ENCODE data around the gene SMPD1. TPM values are rescaled to one million over a fixed set of nuclear protein-coding genes. Genes with fewer than 3 reads are reported as not detected.

Gene SMPD1
- total RNA-seq = 60.6 TPM
- long read RNA-seq, partial matches to known transcripts = 7 of 16 reads
- long read RNA-seq, other reads (novel, unspliced or antisense) = 5 of 16 reads

DNA sequence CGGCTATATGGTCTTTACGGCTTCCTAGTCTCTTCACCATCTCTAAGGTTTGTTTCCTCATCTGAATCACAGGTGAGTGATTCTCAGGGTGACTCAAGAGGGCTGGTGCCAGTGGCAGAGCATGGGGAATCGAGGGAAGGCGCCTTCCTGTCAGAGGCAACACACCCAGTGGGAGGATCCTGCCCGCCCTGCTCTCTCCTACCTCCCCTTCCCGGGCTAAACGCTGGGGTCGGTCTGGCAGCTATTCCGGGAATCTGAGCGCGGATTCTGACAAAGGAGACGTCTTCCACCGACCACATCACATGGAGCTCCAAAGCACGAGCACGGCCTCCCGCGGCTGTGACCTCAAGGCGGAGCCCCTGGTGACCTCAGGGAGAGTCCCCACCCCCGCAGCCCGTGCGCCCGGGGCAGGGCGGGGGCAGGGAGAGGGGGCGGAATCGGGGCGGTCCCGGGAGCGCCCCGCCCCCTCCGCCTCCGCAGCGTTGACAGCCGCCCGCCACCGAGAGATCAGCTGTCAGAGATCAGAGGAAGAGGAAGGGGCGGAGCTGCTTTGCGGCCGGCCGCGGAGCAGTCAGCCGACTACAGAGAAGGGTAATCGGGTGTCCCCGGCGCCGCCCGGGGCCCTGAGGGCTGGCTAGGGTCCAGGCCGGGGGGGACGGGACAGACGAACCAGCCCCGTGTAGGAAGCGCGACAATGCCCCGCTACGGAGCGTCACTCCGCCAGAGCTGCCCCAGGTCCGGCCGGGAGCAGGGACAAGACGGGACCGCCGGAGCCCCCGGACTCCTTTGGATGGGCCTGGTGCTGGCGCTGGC, at the start of gene SMPD1:
Gene SMPD1 (plus strand): TSS at position 570 of the 813 bp plus-strand sequence. CDS start 125 bp downstream, at position 695.
- intact Hi-C loops (cut with DNase I) = loop anchor here (1.0 to 10.0 kb wide), 4 partner anchors 29 to 295 kb away; partner anchors contain the start of genes APBB1, ILK, MRPL17 and RRP8
- DNase-seq (ENCODE audit: missing footprints) (peak; percentile 98), ATAC-seq (peak; percentile 99)

DNA sequence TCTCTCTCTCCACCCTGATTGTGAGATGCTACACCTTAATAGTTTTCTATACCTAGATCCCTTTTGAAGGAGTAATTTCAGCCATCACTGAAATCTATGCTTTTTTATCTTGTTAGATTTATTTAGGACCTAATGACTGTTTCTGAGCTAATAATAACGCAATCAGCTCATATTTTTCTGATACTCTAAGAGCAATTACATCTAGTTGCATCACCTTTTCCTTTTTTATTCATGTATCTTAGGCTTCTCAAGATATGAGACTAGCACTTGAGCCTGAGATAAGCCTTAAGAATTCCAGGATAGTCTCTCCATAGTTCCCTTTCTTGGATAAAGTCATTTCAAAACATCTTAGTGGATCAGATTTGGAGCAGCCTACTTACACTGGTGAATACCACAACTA, 44.9 kb upstream of the SMPD1 start:
- DNase-seq (ENCODE audit: missing footprints) = no peak
- intact Hi-C loops (cut with DNase I) = no loop called here

DNA sequence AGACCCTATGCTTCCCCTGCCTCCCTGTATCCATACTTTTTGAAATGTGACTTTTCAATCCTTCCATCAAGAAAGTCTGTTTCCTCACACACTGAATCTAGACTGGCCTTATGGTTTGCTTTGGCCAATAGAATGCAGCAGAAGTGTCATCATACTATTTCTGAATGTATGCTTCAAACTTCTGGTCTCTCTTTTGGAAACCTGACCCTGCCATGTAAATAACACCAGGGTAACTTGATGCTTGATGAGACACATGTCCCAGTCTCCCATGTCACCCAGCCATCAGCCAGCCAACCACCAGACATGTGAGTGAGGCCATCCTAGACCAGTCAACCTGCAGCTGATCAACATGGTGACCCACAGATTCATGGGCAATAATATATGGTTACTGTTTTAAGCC, 40.2 kb upstream of the SMPD1 start:
- intact Hi-C loops (cut with DNase I) = loop anchor here (5.0 kb wide), 2 partner anchors 33 to 98 kb away; no protein-coding TSS in a partner anchor
- DNase-seq (ENCODE audit: missing footprints) (no peak), ATAC-seq (no peak)

More for the DNA sequence above, 44.9 kb upstream of the SMPD1 start:
- no peak for ATAC-seq

DNA sequence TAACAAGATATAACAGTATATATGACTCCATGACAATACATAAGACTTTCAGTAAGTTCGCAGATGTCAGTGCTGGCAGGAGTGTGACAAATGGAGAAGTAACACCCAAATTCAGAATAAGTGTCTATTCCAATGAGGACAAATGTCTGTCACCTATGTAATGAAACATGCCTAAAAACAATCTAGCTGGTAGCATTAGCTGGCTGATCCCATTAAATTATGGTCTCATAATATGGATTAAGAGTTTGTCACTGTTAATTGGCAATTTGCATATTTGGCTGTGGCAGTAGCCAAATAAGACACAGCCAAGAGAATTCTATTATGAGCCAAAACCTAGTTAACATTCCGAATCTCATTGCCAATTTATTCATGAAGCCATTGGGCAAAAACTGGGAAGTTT, 39.8 kb upstream of the SMPD1 start:
- ATAC-seq (no peak), DNase-seq (ENCODE audit: missing footprints) (no peak)
- intact Hi-C loops (cut with DNase I) = loop anchor here (5.0 kb wide), 2 partner anchors 33 to 98 kb away; no protein-coding TSS in a partner anchor

DNA sequence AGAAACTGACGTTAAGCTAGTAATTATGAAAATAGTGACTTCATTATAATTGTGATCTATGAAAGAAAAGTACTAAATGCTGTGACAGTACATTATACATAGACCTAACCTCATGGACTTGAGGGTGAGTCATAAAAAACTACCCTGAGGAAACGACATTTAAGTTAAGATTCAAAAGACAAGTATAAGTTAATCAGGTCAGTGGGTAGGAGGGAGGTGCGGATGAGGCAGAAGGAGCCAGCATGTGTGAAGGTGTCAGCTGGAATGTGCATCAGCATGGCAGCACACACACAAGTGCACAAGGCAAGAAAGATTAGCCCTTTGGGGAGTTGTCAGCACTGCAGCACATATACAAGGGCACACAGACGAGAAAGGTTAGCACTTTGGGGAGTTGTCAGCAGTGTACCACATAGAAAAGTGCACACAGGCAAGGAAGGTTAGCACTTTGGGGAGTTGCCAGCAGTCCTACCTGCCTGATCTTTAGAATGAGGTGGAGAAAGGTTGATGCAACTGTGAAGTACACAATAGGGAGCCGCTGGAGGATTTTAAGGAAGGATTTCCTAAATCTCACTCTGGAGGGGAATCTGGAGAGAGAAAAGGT, 38.4 kb upstream of the SMPD1 start:
- DNase-seq (ENCODE audit: missing footprints) = no peak
- intact Hi-C loops (cut with DNase I) = loop anchor here (2.0 to 5.0 kb wide), 3 partner anchors 35 to 331 kb away; no protein-coding TSS in a partner anchor
- ATAC-seq = no peak

DNA sequence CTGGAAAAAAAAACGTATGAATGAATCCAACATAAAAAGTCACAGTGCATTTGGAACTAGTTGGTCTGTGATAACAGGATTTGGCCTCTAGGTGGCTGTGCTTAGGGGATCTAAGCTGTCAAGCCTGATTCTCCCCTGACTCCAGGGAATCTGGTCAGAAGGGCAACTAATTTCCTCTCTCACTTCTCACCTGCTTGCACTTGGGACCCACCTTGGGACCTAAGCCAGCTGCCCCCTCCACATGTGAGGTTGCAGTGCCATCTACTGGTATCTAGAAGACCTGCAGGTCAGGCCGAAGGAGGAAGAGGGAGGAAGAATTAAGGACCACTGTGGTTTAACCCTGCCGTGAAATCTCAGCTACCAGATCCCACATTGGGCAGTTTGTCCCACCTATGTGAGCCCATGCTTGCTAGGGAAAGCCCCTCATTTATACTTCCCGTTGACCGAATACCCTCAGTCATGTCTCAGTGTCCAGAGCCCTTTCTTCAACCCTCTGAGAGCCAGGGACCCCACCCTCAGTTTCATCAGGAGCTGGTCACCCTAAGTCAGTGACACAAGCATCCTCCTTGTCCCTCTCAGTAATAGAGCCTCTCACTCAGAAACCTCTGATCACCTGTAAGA, 36.8 kb upstream of the SMPD1 start:
- intact Hi-C loops (cut with DNase I) = loop anchor here (1.0 to 5.0 kb wide), 4 partner anchors 36 to 333 kb away; no protein-coding TSS in a partner anchor
- ATAC-seq (peak; percentile 59), DNase-seq (ENCODE audit: missing footprints) (peak; percentile 74)

DNA sequence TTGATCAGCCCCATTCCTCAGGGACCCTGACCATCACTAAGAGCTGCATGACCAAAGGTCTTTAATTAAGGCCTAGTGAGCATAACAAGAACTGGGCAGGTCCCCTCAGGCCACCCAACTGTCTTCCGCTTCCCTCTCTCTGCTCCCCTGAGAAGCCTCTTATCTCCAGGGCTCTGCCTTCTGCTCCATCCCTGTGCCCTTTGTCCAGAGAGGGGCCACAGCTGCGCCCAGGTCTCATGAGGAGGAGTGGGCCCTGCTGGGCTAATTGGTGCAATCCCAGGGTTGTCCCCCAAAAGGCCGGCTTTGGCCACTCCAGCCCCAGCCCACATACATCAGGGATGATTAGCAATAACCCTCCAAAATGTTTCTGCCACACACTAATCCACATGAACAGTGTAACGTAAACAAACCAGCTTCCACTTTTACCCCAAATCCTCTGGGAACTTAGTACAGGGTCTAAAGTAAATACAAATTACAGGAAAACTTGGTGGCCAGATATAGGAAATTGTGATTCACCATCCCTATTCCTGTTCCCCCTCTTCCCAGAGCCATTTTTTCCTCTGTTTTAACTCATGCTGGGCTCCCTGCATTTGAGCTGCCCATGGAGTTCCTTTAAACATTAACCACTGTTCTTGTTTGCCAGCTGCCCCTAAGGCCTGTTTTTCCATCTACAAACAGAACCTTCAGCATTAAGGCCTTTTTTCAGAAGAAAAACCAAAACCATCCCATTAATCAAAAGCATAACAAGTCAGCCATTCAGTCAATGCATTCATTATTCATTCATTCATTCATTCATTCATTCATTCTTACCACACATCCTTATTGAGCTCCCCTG, 35.4 kb upstream of the SMPD1 start:
- intact Hi-C loops (cut with DNase I) = loop anchor here (5.0 kb wide), 2 partner anchors 38 to 103 kb away; no protein-coding TSS in a partner anchor
- DNase-seq (ENCODE audit: missing footprints) (no peak), ATAC-seq (no peak)

DNA sequence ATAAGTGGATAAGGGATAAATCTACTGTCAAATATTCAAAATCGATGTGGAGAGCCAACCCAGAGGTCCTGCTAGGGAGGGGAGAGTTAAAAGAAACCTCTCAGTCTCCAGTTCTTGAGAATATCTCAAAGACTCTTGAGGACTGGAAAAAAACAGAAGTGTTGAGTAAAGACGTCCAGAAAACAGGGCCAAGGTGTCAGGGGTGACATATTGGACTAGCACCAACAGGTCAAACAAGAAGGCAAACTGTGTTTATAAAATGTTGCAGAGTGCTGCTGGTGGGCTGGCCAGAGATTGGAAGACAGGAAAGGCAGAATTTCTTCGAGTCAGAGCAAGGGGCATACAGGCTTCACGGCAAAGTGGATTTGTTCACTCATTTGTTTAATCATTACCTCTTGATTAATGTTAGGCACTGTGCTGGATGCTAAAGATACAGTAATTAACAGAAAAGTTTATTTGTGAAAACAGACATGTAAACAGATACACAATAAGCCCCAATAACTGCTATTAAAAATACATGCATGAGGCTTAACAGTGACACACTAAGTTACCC, 33.7 kb upstream of the SMPD1 start:
- intact Hi-C loops (cut with DNase I) = no loop called here
- ATAC-seq = no peak

DNA sequence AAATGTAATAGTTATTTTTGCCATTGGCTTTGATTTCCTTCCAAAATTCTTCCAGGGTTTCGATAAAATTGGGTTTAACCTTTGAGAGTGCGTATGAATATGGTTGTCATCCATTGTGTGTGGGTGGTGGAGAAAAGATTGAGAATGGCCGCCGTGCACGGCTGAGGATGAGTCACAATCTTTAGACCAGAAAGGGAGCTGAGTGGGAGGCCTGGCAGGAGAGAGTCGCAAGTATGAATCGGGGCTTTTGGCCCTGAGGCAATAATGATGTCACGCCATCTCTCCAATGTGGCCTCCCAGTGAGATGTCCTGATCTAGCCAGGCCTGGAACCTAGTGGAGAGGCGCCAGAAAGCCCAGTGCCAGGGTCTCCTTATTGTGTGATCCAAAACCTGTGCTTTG, 33.1 kb upstream of the SMPD1 start:
- ATAC-seq (peak; percentile 74), DNase-seq (ENCODE audit: missing footprints) (no peak)
- intact Hi-C loops (cut with DNase I) = no loop called here

More for the DNA sequence above, 33.7 kb upstream of the SMPD1 start:
- DNase-seq (ENCODE audit: missing footprints) = no peak

DNA sequence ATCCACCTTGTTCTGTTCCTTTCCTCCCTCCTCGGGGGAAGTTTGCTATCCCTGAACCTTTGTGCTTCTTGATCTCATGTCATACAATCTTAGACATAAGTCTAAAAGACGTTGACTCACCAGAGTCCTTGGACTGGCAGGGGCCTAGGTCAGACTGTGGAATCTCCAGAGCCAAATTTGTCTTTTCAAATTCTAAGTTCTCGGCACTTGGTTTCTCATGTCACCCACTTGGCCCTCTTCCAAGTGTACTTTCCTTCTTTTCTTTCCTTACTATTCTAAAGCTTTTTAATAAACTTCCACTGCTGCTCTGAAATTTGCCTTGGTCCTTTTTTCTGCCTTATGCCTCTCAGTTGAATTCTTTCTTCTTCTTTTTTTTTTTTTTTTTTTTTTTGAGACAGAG, 30.1 kb upstream of the SMPD1 start:
- ATAC-seq (no peak), DNase-seq (ENCODE audit: missing footprints) (no peak)
- intact Hi-C loops (cut with DNase I) = loop anchor here (5.0 kb wide), 1 partner anchor 38 kb away; the partner anchor contains the start of gene CAVIN3

DNA sequence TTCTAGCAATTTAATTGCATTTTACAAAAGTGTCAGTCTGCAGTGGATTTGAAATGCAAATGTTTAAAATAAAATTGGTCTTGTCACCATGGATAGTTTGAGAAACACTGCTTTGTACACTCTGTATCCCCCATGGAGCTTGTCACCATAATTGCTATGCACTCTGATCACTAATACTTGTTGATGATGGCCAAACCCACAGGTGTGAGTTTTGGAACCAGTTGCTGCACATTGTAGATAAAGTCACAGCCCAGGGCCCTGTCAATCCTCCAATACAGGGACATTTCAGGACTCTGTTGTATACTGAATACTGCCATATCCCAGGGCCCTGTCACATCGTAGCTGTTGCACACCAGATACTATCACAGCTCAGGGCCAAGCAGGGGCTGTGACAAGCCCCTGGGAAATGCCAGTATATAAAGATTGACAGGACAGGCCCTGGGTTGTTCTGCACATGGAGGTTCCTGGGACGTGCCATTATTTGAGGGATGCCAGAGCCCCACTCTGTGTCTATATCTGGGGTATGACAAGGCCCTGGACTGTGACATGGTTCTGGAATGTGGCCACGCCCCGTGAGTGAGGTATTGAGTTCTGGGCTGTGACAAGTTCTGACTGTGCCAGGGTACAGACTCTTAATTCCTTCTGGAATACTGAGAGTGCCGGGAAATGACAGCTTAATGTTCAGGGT, 27.9 kb upstream of the SMPD1 start:
- ATAC-seq (peak; percentile 95), DNase-seq (ENCODE audit: missing footprints) (peak; percentile 79)
- intact Hi-C loops (cut with DNase I) = loop anchor here (5.0 kb wide), 1 partner anchor 40 kb away; the partner anchor contains the start of gene CAVIN3

DNA sequence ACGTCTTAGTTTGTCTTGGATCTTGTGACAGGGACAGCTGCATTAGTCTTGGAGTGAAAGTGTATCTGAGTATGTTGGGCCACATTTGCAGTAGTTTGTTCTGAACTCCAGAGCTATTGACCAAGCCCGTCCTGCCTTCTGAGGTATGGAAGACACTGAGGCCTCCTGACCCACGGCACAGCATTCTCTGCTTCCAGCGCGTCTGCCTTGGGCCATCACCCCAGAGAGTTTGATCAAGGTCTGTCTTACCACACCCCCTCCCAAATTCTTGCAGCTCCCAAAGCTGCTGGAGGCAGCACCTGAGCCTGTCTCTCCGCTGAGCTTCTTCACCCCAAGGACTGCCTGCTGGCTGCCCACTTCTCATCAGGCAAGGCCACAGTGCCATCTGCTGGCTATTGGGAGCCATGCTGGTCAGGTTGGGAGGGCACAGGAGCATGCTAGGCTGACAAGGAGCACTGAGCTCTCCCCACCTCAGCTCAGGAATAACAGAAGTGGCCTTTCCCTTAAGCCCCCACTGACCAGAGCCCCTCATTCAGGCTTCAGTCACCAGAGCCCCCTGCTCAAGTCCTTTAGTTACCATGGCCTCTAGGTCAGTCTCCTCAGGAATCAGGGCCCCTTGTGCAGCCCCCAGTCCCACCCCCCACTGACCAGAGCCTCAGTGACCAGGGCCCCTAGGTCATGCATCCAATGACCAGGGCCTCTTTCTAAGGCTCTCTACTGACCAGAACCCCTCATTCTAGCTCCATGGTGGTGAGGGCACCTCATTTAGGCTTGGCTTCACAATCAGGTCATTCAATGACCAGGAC, 27.2 kb upstream of the SMPD1 start:
- DNase-seq (ENCODE audit: missing footprints) (peak; percentile 85), ATAC-seq (peak; percentile 92)
- intact Hi-C loops (cut with DNase I) = loop anchor here (1.0 to 5.0 kb wide), 2 partner anchors 41 to 338 kb away; partner anchors contain the start of gene CAVIN3

DNA sequence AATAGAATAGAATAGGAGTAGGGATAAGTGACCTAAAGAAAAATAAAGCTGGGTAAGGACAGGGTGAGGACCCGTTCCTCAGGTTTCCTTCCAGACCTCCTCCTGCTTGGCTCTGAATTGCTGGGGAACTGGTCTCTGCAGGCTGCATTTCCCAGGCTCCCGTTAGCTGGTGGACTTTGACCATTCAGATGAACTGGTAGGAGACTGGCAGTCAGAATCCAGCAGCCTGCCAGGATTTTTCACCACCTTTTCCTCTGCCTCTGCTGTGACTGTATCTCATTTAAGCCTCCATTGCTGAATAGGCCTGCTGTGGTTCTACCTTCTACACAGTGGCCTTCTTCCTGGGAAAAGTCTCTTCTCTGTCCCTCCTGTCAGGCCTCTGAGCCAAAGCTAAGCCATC, 24.6 kb upstream of the SMPD1 start:
- ATAC-seq (no peak), DNase-seq (ENCODE audit: missing footprints) (no peak)
- intact Hi-C loops (cut with DNase I) = no loop called here

DNA sequence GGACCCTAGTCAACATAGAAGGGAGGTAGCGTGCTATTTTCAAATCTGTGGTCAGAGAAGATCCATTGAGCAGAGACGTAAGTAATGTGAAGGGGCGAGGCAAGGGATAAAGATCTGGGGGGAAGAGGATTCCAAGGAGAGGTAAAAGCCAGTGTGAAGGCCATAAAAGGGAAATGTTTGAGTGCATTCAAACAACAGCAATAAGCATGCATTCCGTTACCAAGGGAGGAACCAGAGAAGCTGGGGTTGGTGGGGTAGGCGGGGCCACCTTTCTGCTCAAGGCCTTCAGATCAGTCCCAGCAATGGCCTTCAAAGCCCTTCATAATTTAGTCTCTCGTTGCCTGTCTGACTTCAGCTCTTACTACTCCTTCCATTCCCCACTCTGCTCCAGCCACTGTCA, 18.4 kb upstream of the SMPD1 start:
- ATAC-seq (no peak), DNase-seq (ENCODE audit: missing footprints) (no peak)
- intact Hi-C loops (cut with DNase I) = no loop called here

DNA sequence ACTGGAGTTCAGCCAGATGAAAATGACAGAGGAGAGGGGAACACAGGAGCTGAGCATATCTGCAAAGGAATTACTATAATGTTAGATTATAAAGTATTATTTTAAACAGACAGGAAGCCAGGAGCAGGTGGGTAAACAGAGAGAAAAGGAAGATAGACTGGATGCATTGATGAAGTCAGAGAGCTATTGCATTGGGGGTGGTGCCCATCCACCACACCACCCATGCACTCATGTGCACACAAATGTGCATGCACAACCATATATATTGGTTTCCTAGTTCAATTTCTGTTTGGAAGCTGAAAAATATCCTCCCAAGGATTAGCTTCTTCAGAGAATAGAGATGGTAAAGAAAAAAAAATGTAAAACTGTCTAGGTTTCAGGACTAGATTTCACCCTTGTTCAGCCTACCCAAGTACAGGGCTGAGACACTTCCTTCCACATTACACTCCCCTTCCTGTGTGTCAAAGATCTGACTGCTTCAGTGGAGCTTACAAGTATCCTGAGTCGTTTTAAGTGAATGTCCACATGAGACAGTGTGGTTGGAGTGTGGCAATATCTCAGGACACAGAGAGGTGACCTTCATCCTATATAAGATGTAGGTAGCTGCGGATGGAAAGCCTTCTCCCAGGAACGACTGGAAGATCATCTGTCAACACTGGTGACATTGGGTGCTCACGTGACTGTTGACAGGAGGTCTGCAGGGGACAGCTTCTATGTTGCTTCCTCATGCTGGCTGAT, 12.2 kb upstream of the SMPD1 start:
- ATAC-seq = peak; percentile 34
- DNase-seq (ENCODE audit: missing footprints) = no peak
- intact Hi-C loops (cut with DNase I) = loop anchor here (2.0 to 5.0 kb wide), 2 partner anchors 39 to 329 kb away; partner anchors contain the start of gene APBB1

DNA sequence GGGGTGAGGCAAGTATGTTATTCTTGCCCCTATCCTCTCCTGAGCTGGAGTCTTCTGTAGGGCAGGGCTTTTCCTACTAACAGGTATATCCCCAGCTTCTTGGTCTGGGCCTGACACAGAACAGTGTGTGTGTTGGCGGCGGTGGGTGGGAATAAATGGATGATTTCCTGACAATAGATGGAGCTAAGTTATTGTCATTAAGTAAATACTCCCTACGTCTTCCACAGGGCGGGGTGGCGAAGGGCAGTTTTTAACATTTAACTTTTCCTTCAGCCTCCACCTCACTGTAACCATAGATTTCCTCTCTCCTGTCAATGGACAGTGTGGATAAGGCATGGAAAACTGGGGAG, 11.7 kb upstream of the SMPD1 start:
- DNase-seq (ENCODE audit: missing footprints) (no peak), ATAC-seq (no peak)
- intact Hi-C loops (cut with DNase I) = loop anchor here (2.0 to 5.0 kb wide), 2 partner anchors 39 to 328 kb away; partner anchors contain the start of gene APBB1

Data from Right ventricle myocardium inferior (tissue), 1 donor.